Heart left ventricle (tissue), 13 donors: ENCODE data around the gene CLCNKA.

ENCODE experiments used
- POLR2A ChIP-seq, 2 donors: fragments of 450-650 bp; IDR thresholded peaks; one replicate each; pipeline ENCODE4 v1.6.1; 2017; ENCODE audit warnings: antibody characterized with exemption in 2 of 2, mild to moderate bottlenecking in 2 of 2, moderate library complexity in 2 of 2
- TF ChIP-seq, protein P1 (sequence below), 12 donors: fragments of 200-600 bp; sonication (generic) in 4 of 12; IDR thresholded peaks; one replicate each; pipeline versions ENCODE4 v1.5.0 to v1.8.0; 2018 to 2022; ENCODE audit warnings: antibody characterized with exemption in 12 of 12, mild to moderate bottlenecking in 5 of 12
- donor health status: ischemic (EF 13 %, LVEDD 7.1; RV severe dilation, severe dysfunction).
- donor health status: DM: no; HTN: yes; CAD: no.
- donor health status: DM: no; HTN: no; CAD: no.
- donor health status: ischemic (EF 25% LVEDD 6.9; RV normal size, moderate dysfunction).
- donor health status: ischemic (EF 25% LVEDD 5.7; RV mildly dilated, moderate dysfunction).
- donor health status: ischemic (EF 35%, LVEDD 5.7; RV mildly dilated, moderate dysfunction).
- donor health status: nonischemic (EF 11% LVEDD 7.7; RV severe dilation, severe dysfunction).
- donor health status: DM: yes; HTN: yes; CAD: no.
- donor health status: PGD.
- donor health status: ischemic (EF 29% LVEDD 5.4; RV normal size, mild dysfunction).
- donor health status: nonischemic (EF 23%, LVEDD 6.1; RV moderate dilation, normal function).

DNA sequence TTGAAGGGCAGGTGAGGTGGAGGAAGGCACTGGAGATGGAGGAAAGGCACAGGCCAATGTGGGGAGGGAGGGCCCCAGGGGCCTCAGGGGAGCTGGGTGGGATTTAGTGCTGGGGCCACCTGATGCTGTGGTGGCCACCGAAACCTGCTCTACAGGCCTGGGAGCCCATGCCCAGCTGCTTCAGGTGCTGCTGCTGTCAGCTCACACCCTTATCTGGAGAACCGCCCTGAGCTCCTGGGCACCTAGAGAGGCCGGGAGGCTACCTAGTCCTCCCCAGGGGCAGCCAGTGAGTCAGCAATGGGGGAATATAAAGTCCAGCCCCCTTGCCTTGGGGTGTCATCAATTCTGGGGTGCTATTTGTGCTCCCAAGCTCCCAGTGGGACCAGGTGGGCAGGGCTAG, 39.4 kb downstream of the CLCNKA start:
- no peak for TF ChIP-seq POLR2A (IDR thresholded peaks at IDR 0.05)
- TF ChIP-seq, protein P1, sequence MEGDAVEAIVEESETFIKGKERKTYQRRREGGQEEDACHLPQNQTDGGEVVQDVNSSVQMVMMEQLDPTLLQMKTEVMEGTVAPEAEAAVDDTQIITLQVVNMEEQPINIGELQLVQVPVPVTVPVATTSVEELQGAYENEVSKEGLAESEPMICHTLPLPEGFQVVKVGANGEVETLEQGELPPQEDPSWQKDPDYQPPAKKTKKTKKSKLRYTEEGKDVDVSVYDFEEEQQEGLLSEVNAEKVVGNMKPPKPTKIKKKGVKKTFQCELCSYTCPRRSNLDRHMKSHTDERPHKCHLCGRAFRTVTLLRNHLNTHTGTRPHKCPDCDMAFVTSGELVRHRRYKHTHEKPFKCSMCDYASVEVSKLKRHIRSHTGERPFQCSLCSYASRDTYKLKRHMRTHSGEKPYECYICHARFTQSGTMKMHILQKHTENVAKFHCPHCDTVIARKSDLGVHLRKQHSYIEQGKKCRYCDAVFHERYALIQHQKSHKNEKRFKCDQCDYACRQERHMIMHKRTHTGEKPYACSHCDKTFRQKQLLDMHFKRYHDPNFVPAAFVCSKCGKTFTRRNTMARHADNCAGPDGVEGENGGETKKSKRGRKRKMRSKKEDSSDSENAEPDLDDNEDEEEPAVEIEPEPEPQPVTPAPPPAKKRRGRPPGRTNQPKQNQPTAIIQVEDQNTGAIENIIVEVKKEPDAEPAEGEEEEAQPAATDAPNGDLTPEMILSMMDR (IDR thresholded peaks at IDR 0.05), result no peak
